GM10248 (cell line): ENCODE measurements around the gene IER5L.

Source experiments
- CTCF ChIA-PET: fragments of 300-600 bp; sonication (Branson Sonifier 250); formaldehyde crosslinking; extraction: SDS; loops from one replicate; lab custom pipeline; 2021; ENCODE audit warnings: antibody characterized with exemption; lab: Yijun Ruan, JAX
- POLR2A ChIA-PET: fragments of 350-650 bp; sonication (Branson Sonifier 250); formaldehyde crosslinking; extraction: SDS; loops from one replicate; lab custom pipeline; 2020; ENCODE audit warnings: antibody characterized with exemption; lab: Yijun Ruan, JAX
- DNase-seq: peaks from one replicate; pipeline ENCODE4 v3.0.0; 2012; ENCODE audit errors: extremely low spot score
- TF ChIP-seq, protein P1 (sequence below): IDR thresholded peaks from 2 replicates; pipeline ENCODE4 v1.5.1; 2012; ENCODE audit warnings: mild to moderate bottlenecking, low read depth; ENCODE audit errors: extremely low read depth, missing control alignments, control extremely low read depth

IER5L gene

DNA sequence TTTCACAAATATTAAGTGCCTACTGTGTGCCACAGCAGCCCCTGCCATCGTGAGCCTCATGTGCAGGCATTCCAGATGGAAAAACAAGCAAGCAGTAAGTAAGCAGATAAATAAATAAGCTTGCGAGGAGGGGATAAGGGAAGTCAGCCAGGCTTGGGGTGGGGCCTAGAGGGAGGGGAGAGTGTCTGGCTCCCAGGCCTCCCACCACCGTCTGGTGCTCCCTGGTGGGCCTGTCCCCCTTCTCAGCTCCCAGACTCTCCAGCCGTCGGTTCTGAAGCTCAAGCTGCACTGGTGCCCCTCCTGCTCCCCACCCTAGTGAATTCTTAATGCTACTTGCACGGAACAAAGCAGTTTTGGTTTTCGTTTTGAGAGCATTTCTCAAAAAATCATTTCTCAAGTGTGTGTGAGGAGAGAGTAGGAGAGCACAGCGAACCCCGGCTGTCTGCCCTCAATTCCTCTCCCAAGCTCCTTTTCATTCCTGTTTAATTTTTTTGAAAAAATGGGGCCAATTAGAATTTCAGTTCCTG lies 6.6 kb upstream of the IER5L start:
- POLR2A ChIA-PET = no interaction called here
- TF ChIP-seq, protein P1, sequence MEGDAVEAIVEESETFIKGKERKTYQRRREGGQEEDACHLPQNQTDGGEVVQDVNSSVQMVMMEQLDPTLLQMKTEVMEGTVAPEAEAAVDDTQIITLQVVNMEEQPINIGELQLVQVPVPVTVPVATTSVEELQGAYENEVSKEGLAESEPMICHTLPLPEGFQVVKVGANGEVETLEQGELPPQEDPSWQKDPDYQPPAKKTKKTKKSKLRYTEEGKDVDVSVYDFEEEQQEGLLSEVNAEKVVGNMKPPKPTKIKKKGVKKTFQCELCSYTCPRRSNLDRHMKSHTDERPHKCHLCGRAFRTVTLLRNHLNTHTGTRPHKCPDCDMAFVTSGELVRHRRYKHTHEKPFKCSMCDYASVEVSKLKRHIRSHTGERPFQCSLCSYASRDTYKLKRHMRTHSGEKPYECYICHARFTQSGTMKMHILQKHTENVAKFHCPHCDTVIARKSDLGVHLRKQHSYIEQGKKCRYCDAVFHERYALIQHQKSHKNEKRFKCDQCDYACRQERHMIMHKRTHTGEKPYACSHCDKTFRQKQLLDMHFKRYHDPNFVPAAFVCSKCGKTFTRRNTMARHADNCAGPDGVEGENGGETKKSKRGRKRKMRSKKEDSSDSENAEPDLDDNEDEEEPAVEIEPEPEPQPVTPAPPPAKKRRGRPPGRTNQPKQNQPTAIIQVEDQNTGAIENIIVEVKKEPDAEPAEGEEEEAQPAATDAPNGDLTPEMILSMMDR = no peak
- DNase-seq = no peak
- CTCF ChIA-PET = interaction anchor here (1.5 to 40.2 kb wide), 3 partner anchors 11 to 426 kb away, joined by 8 to 680 read pairs (median 34); no protein-coding TSS in a partner anchor

DNA sequence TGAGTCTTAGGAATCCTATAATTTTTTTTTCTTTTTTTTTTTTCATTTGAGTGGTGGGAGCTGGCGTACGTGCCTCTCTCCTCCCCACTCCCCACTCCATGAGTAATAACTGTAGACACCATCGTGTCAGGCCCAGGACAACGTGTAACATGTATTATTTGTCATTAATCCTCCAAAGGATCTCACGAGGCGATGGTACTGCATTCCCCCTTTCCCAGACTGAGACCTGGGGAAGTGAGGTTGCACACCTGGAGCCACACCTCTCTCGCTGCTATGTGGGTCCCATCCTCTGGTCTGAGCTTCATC lies 6.1 kb upstream of the IER5L start:
- no peak for DNase-seq
- TF ChIP-seq, protein P1 = no peak
- ChIA-PET CTCF (interaction anchor here (1.0 to 40.2 kb wide), 4 partner anchors 10 to 427 kb away, joined by 3 to 680 read pairs (median 21); no protein-coding TSS in a partner anchor), POLR2A (no interaction called here)

DNA sequence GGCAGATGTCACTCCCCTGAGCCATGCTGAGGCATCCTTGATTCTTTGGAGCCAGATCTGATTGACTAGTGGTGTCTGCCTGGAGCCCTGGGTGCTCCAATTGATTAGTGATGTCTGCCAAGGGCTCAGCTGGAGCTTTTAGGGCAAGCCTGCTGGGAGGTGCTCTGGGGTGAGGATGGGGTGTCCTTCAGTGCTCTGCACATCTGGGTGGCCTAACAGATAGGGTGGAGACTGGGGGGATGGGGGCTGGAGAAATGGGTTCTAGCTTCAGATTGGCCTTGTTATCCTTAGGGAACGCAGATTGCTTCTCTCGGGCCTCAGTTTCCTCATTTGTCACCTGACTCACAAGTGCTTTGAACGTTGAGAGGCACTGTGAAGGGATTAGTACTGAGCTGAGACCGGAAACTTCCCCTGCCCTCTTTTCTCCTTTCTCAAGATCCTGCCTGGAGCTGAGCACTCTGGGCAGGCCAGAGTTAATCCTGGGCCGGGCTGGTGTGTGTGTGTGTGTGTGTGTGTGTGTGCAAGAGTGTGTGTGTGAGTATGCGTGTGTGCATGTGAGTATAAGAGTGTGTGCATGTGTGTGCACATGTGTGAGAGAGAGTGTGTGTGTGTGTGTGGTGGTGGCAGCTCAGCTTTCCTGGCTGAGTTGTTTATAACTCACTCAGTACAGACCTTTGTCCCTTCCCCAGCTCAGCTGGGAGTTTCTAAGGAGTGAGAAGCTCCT lies 5.6 kb upstream of the IER5L start:
- ChIA-PET POLR2A (no interaction called here), CTCF (interaction anchor here (0.8 to 40.2 kb wide), 7 partner anchors 8 to 441 kb away, joined by 3 to 680 read pairs (median 8); no protein-coding TSS in a partner anchor)
- TF ChIP-seq, protein P1 = no peak
- DNase-seq = no peak

DNA sequence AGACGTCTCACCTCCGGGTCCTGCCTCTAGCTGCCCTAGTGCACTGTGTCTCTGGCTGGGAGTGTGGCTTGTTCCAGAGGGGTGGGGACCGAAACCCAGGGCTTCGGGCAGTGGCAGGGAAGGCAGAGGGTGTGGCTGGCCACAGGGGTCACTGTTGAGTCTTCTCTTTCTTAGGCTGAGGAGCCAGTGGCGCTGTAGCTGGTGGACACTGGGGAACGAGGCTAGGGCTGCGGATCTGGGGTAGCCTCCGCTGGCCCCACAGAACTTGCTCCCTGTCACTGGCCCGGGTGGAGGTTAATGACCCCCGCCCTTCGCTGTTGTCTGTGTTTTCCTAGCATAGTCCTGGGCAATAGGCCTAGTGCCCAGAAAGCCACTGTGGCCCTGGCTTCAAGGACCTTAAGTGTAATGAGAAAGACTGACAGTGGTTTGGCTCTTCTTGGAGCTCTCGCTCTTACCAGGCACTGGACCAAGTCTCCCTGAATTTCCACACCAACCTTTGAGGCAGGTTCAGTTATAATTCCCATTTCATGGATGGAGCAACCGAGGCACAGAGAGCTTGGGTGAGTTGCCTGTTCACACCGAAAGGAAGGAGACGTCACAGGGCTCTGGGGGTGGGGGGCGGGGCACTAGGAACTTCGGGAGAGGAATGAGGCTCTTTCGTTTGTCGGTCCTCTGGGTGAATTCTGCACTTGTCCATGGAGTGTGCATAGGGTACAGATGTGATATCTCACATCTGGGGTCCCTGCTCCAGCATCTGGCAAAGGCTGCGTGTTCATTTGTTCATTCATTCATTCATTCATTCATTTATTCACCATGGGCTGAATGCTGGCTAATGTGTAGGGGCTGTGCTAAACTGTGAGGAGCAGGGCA lies 4.8 kb upstream of the IER5L start:
- CTCF ChIA-PET = interaction anchor here (0.8 to 40.2 kb wide), 8 partner anchors 9 to 443 kb away, joined by 3 to 680 read pairs (median 4); partner anchors contain the start of gene NTMT1
- POLR2A ChIA-PET = no interaction called here
- TF ChIP-seq, protein P1 = peak; percentile 16
- DNase-seq = no peak

DNA sequence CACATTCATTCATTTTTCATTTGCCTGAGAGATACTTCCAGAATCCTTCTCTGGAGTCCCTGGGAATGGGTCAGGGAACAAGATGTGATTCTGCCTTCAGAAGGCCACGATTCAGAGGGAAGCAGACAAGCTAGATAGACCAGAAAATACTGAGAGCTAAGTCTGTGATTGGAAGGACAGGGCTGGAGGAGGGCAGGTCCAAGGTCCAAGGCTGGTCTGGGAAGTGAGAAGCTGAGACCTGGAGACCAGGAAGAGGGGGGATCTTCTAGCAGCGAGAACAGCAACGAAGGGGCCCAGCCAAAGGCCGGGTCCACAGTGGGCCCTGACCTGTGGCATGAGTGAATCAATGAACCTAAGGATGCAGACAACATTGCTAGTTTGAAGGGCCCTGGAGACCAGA lies 4.1 kb upstream of the IER5L start:
- ChIA-PET CTCF (interaction anchor here (1.0 to 40.2 kb wide), 4 partner anchors 9 to 444 kb away, joined by 3 to 680 read pairs (median 8); partner anchors contain the start of gene NTMT1), POLR2A (no interaction called here)
- no peak for DNase-seq
- TF ChIP-seq, protein P1 = no peak

DNA sequence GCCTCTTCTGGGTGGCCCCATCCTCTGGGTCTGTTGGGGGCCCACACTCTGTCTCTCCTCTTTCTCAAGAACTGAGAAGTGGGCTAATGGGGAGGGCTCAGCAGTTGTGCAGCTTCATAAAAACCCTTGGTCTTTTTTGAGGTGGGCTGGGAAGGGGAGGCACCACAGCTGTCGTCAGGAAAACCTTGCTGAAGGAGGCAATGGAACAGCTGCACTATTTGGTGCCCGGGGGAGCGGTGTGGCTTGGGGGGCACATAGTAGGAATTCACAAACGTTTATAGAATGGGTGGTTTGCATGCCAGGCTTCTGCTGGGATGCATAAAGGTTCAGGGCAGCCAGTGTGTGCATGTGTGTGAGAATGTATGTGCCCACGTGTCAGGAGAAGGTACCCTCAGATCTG lies 3.2 kb upstream of the IER5L start:
- TF ChIP-seq, protein P1 = no peak
- POLR2A ChIA-PET = no interaction called here

More for the DNA sequence above, 3.2 kb upstream of the IER5L start:
- DNase-seq = no peak
- CTCF ChIA-PET = interaction anchor here (1.3 to 40.2 kb wide), 5 partner anchors 9 to 44 kb away, joined by 3 to 680 read pairs (median 5); no protein-coding TSS in a partner anchor
